ENCODE measurements around the gene GAREM2.
A peak's percentile ranks its signal among the peaks of the same experiment; 100 is the strongest.

The GAREM2 gene

DNA sequence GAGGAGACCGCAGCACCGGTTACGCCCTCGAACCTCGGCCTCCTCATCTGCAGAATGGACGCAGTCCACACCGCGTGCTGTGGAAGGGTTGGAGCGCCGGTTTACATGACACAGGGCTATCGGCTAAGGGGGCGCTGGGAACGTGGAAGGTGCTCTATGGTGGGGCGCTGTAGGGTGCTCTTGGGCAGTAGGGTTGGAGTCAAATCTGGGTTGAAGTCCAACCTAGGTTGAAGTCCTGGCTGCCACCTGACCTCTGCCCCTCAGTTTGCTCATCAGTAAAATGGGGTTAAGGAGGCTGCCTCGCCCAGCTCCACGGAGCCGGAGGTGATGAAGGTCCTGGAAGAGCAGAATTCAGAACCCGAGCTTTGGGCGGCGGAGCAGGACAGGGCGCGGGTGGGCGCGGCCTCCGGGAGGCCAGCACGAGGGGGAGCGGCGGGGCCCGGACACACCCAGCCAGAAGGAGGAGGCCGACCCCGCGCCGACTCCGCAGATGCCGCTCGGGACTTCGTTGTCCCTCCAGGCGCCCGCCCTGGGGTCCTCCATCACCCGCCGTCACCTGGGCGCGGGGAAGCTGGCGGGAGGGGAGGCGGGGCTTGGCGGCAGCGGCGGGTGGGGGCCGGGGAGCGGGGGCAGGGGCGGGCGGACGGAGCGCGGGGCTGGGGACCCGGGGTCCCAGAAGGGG, 558 bp upstream of the GAREM2 start (continued):
- TF ChIP-seq ZNF266 (tag by site-specific recombination; IDR thresholded peaks at IDR 0.05; ENCODE audit: low read depth) (no peak), ZNF10 (tag by site-specific recombination; IDR thresholded peaks at IDR 0.05) (peak; percentile 17; the same call in 1 of the 2 replicates), ZNF155 (tag by site-specific recombination; IDR thresholded peaks at IDR 0.05) (no peak), ZNF843 (tag by site-specific recombination; IDR thresholded peaks at IDR 0.05) (no peak)
- TF ChIP-seq, protein P1, sequence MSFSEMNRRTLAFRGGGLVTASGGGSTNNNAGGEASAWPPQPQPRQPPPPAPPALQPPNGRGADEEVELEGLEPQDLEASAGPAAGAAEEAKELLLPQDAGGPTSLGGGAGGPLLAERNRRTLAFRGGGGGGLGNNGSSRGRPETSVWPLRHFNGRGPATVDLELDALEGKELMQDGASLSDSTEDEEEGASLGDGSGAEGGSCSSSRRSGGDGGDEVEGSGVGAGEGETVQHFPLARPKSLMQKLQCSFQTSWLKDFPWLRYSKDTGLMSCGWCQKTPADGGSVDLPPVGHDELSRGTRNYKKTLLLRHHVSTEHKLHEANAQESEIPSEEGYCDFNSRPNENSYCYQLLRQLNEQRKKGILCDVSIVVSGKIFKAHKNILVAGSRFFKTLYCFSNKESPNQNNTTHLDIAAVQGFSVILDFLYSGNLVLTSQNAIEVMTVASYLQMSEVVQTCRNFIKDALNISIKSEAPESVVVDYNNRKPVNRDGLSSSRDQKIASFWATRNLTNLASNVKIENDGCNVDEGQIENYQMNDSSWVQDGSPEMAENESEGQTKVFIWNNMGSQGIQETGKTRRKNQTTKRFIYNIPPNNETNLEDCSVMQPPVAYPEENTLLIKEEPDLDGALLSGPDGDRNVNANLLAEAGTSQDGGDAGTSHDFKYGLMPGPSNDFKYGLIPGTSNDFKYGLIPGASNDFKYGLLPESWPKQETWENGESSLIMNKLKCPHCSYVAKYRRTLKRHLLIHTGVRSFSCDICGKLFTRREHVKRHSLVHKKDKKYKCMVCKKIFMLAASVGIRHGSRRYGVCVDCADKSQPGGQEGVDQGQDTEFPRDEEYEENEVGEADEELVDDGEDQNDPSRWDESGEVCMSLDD (tag by site-specific recombination; IDR thresholded peaks at IDR 0.05): 0 out of 2 replicates have a peak, but pooled peaks have one; percentile 23

DNA sequence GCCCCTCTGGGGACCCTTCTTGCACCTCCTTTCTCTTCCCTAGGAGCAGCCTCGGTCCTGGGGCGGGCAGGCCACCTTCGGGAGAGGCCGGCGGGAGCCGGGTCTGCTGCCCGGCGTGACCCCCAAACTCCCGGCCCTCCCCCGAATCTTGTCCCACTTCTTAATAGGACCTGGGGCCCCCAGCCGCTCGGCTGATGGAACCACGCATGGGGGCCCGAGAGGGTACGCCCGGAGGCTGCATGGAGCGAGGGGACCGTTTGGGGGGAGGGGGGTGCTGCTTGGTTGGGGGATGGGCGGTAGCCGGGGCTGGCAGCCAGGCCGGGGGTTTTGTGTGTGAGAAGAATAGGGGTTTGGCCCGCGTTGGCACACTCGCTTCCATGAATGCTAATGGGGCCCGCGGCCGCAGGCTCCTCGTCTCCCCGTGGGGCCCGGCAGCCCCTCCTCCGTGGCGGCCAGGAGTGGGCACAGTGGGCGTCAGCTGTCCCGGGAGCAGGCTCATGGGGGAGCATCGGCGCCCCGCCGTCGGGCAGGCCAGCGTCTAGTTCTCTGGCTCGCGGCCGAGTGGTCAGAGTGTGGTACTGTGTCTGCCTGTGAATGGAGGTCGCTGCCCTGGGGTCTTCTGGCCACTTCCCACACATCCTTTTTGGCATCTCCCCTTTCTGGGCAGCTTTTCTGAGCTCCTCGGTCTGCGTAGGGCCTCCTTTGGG, 1.0 kb downstream of the GAREM2 start:
- no peak for TF ChIP-seq ZNF521 (tag by site-specific recombination; IDR thresholded peaks at IDR 0.05)
- TF ChIP-seq, protein P2, sequence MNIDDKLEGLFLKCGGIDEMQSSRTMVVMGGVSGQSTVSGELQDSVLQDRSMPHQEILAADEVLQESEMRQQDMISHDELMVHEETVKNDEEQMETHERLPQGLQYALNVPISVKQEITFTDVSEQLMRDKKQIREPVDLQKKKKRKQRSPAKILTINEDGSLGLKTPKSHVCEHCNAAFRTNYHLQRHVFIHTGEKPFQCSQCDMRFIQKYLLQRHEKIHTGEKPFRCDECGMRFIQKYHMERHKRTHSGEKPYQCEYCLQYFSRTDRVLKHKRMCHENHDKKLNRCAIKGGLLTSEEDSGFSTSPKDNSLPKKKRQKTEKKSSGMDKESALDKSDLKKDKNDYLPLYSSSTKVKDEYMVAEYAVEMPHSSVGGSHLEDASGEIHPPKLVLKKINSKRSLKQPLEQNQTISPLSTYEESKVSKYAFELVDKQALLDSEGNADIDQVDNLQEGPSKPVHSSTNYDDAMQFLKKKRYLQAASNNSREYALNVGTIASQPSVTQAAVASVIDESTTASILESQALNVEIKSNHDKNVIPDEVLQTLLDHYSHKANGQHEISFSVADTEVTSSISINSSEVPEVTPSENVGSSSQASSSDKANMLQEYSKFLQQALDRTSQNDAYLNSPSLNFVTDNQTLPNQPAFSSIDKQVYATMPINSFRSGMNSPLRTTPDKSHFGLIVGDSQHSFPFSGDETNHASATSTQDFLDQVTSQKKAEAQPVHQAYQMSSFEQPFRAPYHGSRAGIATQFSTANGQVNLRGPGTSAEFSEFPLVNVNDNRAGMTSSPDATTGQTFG (tag by site-specific recombination; IDR thresholded peaks at IDR 0.05; ENCODE audit: borderline replicate concordance): no peak
- no peak for TF ChIP-seq SETDB1 (IDR thresholded peaks at IDR 0.05; ENCODE audit: insufficient read length, low read length)
- 0 out of 2 replicates have a peak, but pooled peaks have one; percentile 1 for TF ChIP-seq GLIS2 (tag by site-specific recombination; IDR thresholded peaks at IDR 0.05)
- ChIA-PET POLR2A (no interaction called here), CTCF (no interaction called here)
- Histone ChIP-seq H3K36me3 (ENCODE audit: control insufficient read depth in 2 of 2, insufficient read depth in 1 of 2, low read length in 2 of 2) (peaks cover 0 to 18% of the 10 kb centered on the region in 2 experiments; a peak in 2 of 3 replicates), H3K9me3 (ENCODE audit: control insufficient read depth, insufficient read depth, low read depth, low read length) (no peaks in the 10 kb centered on the region), H3K4me3 (ENCODE audit: low read depth, low read length) (peak overlapping the region; percentile 68), H3K4me1 (ENCODE audit: control insufficient read depth, insufficient read depth, low read length) (no peaks in the 10 kb centered on the region; the same call in 1 of the 2 replicates), H3K27ac (ENCODE audit: extremely low read depth, low read depth, low read length) (0 out of 2 replicates have a peak overlapping the region, but pooled peaks have one; percentile 4)

DNA sequence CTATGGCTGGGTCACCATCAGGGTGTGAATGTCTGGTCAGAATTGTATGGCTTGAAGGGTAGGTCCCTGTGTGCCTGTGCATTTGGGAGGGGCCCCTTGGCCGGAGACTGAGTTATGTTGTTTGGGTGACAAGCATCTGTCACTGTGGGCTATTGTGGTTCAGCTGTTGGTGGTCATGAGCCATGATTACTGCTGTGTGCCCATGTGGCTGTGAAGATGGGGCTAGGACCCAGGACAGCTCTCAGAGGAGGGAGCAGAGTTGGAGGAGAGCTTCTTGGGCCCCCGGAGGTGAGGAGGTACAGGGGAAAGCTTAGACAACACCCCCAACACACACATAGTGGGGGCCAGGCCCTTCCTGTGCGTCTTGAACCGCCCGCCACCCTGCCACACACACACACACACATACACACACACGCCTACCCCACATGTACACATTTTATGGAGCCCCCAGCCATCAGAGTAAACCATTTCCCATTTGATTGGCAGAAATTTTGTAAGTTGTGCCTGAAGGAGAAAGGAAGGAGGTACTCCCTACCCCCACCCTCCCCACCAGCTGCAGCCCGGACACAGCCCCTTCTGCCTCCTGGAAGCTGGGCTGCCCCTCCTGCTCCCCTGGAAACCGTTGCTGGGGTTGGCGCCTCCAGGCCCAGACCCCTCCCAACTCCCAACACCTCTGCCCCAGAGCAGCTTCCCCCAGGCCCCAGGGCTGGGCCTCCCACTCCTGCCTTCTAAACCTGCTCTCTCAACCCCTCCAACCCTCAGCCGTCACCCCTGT, 2.0 kb downstream of the GAREM2 start:
- POLR2A ChIA-PET: no interaction called here
- CTCF ChIA-PET: interaction anchor here (0.6 kb wide), 1 partner anchor 223 kb away, joined by 5 read pairs; no protein-coding TSS in a partner anchor
- Histone ChIP-seq H3K4me3 (ENCODE audit: low read depth, low read length) (no peak overlapping the region), H3K27ac (ENCODE audit: extremely low read depth, low read depth, low read length) (no peak overlapping the region), H3K9me3 (ENCODE audit: control insufficient read depth, insufficient read depth, low read depth, low read length) (no peaks in the 10 kb centered on the region), H3K4me1 (ENCODE audit: control insufficient read depth, insufficient read depth, low read length) (no peaks in the 10 kb centered on the region; the same call in 1 of the 2 replicates), H3K36me3 (ENCODE audit: control insufficient read depth in 2 of 2, insufficient read depth in 1 of 2, low read length in 2 of 2) (peaks cover 0 to 18% of the 10 kb centered on the region in 2 experiments; a peak in 2 of 3 replicates)
- TF ChIP-seq, protein P3, sequence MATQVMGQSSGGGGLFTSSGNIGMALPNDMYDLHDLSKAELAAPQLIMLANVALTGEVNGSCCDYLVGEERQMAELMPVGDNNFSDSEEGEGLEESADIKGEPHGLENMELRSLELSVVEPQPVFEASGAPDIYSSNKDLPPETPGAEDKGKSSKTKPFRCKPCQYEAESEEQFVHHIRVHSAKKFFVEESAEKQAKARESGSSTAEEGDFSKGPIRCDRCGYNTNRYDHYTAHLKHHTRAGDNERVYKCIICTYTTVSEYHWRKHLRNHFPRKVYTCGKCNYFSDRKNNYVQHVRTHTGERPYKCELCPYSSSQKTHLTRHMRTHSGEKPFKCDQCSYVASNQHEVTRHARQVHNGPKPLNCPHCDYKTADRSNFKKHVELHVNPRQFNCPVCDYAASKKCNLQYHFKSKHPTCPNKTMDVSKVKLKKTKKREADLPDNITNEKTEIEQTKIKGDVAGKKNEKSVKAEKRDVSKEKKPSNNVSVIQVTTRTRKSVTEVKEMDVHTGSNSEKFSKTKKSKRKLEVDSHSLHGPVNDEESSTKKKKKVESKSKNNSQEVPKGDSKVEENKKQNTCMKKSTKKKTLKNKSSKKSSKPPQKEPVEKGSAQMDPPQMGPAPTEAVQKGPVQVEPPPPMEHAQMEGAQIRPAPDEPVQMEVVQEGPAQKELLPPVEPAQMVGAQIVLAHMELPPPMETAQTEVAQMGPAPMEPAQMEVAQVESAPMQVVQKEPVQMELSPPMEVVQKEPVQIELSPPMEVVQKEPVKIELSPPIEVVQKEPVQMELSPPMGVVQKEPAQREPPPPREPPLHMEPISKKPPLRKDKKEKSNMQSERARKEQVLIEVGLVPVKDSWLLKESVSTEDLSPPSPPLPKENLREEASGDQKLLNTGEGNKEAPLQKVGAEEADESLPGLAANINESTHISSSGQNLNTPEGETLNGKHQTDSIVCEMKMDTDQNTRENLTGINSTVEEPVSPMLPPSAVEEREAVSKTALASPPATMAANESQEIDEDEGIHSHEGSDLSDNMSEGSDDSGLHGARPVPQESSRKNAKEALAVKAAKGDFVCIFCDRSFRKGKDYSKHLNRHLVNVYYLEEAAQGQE (tag by site-specific recombination; IDR thresholded peaks at IDR 0.05): peak; percentile 78
- TF ChIP-seq ZNF248 (tag by site-specific recombination; IDR thresholded peaks at IDR 0.05) (no peak), ZNF529 (tag by site-specific recombination; IDR thresholded peaks at IDR 0.05; ENCODE audit: insufficient replicate concordance) (no peak), ZNF558 (tag by site-specific recombination; IDR thresholded peaks at IDR 0.05) (no peak), ZFHX2 (tag by site-specific recombination; conservative IDR thresholded peaks at IDR 0.05) (peak; percentile 66), GLIS2 (tag by site-specific recombination; IDR thresholded peaks at IDR 0.05) (peak; percentile 46; the same call in 1 of the 2 replicates)
- TF ChIP-seq, protein P4, sequence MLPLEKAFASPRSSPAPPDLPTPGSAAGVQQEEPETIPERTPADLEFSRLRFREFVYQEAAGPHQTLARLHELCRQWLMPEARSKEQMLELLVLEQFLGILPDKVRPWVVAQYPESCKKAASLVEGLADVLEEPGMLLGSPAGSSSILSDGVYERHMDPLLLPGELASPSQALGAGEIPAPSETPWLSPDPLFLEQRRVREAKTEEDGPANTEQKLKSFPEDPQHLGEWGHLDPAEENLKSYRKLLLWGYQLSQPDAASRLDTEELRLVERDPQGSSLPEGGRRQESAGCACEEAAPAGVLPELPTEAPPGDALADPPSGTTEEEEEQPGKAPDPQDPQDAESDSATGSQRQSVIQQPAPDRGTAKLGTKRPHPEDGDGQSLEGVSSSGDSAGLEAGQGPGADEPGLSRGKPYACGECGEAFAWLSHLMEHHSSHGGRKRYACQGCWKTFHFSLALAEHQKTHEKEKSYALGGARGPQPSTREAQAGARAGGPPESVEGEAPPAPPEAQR (tag by site-specific recombination; IDR thresholded peaks at IDR 0.05): no peak
